T follicular helper cell (primary cell): ENCODE measurements around the gene SPAG4.

Source experiments
- DNase-seq: peaks from one replicate; pipeline ENCODE4 v3.0.0-alpha.2; 2020; ENCODE audit warnings: low read depth

Gene SPAG4

DNA sequence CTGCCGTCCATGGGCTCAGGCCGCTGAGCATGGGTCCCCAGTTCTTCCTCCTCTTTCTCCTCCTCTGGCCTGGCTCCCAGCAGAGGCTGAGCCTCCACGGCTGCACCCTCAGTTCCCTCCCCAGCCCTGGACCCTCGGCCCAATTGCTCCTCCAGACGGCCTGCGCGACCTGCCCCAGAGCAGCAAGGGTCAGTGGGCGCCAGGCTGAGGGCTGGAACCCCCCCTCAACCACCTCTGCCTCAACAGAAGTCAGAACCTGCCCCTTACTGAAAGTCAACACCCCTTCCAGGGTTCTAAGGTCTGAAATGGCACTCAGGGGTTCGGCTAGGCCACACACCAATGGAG is 15.9 kb upstream of the SPAG4 start:
- no peak for DNase-seq

DNA sequence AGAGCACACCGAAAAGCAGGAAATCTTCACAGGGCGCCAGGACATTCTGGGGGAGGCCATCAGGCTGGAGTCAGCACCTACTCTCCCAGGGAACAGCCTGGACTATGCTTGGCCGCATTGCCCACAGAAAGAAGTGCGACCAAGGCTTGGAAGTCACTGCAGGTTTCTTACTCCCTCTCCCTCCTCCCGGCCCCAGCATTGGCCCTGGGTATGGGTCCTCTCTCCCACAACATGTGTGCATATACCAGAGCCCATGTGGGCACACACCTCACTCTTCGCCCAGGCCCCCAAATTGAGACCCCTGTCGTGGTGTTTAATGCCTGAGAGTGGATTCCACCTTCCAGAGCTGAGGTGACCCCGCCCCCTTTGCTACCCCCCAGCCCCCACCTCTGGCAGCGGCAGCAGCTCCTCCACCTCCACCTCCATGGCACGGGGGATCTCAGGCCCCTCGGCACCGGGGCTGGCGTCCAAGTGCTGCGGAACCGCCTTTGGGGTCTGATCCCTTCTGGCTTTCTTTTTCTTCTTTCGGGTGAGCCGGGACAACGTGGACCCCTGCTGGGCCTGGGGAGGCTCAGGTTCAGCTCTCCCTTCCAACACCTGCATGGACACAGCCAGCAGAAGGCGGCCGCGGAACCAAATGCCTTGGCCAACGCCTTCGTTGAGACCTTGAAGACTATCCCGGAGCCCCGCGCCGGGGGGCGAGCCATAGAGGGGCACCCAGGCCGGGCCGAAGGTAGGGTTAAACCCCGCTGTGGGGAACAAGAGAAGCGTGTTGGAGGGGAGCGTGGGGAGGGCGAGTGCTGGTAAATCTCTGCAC is 15.2 kb upstream of the SPAG4 start:
- no peak for DNase-seq

DNA sequence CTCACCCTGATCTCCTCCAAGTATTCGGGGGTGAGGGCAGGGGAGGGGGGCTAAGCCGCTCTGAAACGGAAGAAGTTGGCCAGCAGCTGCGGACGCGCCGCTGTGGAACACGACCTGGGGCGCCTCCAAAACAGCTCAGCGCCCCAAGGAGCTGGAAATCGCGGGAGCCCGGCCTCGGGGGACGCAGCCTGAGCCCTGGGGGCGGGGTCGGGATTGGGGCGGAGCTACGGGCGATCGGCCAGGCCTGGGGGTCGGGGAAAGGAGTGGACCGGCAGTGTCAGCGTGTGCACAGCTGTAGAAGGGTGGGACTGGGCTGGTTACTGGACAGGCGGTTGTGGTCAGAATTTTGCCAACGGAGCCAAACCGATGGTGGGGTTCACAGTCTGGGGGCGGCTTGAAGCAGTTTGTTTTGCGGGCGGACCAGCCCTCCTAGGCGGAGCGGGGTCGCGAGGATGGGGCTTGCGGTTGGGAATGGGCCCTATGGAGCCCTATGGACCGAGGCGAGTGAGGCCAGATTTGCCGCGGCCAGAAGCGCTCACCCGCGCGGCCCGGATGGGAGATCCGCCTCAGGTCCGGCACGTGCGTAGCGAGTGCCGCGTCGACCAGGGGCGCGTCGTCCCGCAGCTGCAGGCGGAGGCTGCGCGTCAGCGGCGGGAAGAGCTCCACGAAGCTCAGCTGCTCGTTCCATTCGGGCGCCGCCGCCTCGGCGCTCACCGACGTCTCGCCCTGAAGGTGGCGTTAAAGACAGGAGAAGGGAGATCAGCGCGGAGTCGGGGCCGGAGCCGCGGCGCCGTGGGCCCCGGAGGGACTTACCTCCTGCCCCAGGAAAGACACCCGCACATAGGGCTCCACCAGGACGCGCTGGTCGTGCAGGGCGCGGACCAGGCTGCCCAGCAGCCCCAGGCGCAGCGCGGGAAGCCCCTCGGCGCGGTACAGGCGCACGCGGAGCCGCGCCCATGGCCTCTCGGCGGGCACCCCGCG is 14.3 kb upstream of the SPAG4 start:
- DNase-seq = peak; percentile 73

DNA sequence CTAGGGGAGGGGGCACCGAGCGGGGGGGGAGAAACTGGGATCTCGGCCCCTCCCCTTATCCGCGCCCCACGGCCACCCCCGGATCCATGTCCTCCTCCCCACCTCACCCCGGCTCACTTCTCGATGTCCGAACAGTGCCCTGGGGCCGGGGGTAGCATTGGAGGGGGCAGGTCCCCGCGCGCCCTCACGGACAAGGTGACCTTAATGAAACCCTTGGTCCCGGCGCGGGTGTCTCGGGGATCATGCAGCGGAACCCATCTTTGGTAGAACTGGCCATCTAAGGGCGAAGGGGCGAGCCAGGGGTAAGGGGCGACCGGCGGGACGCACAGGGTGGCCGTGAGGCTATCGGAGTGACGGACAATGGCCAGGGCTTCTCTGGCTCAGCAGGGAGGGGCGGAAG is 13.6 kb upstream of the SPAG4 start:
- no peak for DNase-seq

DNA sequence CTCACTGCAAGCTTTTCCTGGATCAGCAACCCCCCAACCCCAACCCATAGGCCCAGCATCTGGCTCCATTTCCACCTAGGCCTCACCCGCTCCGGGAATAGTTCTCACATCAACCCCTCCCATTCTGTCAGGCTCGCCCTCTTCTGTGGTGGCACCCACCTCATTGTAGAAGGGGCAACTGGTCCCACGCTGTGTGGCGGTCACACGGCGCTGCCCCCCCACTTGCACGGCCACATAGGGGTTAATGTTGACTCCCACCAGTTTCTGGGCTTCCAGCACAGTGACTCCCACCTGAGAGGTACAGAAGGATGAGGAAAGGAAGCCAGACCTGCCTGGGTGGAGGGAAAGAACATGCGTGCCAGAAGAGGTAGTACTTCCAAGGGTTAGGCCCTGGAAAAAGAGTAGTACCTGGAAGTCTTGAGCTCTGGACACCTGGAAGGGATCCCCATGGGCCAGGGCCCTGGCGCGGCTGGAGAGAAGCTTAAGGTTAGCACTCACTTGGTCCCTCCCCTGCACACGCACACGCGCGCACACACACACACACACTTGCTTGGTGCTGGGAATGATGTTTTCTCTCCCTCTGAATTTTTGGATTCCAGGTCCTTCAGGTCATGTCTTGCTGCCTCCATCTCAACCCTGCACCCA is 12.7 kb upstream of the SPAG4 start:
- DNase-seq = no peak

DNA sequence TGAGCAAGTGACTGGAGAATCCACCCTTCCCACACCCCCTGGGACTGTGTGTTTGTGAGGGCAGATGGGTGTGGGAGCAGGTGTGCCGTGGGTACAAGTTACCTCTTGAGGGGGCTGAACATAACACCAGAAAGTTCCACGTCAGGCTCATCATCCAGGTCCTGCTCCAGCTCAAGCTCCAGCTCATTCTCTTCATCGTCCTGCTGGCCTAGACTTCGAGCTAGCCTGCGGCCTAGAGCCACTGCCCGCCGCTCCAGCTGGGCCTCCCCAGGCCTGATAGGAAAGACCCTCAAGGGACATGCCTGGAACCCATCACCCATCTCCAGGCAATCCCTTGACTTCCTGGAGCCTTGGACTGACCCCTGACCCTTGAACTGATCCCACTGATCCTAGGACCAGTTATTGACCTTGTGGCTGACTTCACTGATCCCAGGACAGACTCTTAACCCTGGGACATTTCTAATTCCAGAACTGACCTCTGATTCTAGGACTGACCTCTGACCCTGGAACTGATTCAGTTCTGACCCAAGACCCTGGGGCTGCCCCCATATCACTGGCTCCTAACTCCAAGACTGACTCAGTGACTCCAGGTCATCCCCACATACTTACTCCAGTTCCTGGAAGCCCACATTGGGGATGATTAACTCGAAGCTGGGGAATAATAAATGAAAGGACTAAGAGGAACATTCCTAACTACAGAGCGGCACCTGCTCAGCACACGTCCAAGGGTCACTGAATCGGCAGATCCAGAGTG is 11.8 kb upstream of the SPAG4 start:
- no peak for DNase-seq

DNA sequence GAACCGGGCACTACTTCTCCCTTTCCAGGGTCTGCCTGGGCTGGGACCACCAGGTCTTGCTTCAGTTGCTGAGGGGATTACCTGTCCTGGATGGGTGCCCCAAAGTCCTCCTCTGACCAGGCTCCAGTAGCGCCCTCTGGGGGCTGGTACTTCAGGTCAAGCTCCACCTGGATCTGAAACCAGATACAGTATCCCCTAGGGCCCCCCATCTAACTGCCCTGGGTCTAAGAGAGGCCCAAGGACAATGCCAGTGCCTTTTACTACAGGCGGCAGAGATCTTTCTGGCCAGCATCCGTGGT is 11.2 kb upstream of the SPAG4 start:
- no peak for DNase-seq

DNA sequence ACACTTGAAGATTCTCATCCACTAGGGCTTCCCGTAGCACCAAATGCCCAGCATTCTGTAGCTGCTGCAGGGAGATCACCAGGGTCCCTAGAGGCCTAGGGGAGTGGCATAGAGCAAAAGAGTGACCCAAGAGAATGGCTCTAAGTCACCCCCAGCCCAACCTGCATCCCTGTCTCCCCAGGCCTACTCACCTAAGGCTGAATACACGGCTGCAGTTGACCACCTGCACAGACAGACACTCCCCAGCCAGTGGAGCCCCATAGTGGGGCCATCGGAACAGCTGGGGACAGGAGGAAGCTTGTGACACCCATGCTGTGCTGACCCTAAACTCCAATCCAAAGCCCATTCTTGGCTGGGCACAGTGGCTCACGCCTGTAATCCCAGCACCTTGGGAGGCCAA is 9.5 kb upstream of the SPAG4 start:
- no peak for DNase-seq

DNA sequence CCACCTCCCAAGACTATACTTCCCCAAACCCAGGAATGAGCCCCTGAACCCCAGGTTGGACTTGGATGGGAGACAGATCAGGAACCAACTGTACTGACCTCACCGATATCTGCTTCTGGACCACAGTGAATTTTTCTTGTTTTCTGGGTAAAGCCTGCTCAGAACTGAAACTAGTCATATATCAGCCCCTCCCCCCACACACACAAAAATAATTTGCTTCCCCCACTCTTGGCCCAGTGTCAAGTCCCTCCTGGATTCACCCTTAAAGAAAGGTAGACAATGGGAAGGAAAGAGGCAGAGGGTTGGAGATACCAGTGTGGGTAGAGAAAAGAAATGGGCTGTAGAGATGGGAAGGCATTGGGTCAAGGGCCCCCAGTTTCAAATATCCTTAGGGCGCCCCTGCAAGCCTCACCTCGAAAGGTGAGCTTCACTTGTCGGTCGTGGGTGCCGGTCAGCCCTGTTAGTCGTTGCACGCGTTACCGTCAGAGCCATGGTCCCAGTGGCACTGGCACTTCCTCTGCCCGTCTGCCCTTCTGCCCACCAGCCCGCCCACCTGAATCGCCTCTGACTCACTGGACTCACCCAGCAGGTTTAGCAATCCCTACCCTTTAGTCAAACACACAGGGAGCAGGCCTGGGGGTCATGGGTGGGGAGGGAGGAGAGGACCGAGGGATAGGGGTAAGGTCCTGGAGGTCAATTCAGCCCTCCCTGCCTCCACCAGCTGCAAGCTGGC is 8.5 kb upstream of the SPAG4 start:
- no peak for DNase-seq

DNA sequence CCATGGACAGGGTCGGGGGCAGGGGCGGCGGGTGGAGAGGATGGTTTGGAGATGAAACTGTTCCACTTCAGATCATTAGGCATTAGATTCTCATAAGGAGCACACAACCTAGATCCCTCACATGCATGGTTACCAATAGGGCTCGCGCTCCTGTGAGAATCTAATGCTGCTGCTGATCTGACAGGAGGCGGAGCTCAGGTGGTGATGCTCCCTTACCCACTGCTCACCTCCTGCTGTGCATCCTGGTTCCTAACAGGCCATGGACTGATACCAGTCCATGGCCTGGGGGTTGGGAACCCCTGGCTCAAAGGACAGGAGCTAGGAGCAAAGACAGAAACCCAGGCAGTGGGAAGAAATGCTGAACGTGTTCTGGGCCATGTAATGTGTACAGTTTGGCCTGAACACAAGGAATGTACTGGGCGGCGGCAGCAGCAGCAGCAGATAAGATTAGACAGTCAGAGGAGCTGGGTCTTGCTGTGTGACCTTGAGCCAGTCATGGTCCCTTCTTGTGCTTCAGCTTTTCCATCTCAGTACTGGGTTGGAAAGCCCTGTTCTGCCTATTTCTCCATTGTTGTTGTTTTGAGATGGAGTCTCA is 4.7 kb upstream of the SPAG4 start:
- DNase-seq = no peak

DNA sequence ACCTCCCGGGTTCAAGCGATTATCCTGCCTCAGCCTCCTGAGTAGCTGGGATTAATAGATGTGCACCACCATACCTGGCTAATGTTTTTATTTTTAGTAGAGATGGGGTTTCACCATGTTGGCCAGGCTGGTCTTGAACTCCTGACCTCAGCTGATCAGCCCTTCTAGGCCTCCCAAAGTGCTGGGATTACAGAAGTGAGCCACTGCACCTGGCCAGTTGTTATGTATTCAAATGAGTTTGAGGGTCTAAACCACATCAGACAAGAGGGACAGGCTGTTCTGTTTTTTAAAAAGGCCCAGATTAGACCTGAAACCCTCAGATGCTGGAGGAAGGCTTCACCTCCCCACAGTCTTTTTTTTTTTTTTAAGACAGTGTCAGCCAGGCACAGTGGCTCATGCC is 4.1 kb upstream of the SPAG4 start:
- no peak for DNase-seq

DNA sequence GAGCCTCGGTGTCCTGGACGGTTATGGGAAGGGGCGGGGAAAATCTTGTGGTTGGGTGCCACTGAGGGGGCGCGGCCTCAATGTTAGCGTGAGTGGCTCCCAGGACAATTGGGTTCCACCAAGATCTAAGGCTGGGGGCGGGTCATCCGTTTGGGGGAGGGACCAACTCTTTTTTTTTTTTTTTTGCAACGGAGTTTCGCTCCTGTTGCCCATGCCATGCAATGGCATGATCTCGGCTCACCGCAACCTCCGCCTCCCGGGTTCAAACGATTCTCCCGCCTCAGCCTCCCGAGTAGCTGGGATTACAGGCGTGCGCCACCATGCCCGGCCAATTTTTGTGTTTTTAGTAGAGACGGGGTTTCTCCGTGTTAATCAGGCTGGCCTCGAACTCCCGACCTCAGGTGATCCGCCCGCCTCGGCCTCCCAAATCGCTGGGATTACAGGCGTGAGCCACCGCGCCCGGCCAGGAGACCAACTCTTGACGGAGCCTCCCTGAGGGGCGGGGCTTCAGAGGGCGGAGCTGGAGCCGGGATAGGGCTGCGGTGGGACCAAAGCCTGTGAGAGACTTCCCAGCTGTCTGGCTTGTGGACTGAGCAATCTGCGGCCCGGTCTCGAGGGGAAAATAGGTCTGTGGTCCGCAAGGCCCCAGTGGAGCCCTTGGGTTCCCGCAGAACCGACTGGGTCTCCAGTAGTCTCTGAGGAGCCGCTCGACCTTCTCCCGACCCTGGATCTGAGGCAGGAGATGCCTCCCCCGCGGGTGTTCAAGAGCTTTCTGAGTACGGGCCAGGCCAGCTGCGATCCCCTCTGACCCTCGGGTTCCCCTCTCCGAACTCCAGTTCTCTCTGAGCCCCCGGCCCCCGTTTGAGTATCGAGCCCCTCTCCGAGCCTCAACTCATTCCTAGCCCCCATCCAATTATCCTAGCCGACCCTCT is 1.1 kb downstream of the SPAG4 start:
- peak; percentile 45 for DNase-seq

DNA sequence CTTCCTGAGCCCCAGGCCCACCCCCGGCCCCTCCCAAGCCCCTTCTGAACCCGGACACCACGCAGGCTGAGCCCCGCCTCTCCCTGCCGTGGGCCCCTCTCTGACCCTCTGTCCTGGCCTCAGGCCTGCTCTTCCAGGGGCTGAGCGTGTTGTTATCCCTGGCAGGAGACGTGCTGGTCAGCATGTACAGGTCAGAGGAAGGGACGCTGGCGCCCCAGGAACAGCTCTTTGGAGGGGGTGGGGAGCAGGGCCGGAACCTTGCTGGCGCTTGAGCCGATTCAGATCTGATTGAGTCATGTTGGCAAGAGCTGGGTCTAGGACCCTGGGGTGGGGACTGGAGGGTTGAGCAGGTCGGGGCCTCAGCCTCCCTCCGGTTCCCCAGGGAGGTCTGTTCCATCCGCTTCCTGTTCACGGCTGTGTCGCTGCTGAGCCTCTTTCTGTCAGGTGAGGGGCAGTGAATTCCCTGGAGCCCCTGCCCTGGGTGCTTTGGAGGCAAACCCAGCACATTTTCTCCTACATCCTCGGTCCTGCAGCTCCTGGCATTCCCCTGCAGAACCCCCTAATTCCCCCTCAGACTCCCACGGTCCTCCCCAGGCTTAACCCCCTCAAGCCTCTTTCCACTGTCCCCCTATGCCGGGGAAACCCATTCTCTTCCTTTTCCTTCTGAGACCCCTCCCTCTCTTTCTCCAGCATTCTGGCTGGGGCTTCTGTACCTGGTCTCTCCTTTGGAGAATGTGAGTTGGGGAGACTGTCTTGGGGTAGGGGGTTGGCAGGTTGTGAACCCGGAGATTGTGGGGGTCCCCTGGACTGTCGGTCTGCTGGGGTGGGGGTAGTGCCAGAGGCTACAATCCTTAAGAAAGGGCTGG is 2.0 kb downstream of the SPAG4 start:
- peak; percentile 13 for DNase-seq

DNA sequence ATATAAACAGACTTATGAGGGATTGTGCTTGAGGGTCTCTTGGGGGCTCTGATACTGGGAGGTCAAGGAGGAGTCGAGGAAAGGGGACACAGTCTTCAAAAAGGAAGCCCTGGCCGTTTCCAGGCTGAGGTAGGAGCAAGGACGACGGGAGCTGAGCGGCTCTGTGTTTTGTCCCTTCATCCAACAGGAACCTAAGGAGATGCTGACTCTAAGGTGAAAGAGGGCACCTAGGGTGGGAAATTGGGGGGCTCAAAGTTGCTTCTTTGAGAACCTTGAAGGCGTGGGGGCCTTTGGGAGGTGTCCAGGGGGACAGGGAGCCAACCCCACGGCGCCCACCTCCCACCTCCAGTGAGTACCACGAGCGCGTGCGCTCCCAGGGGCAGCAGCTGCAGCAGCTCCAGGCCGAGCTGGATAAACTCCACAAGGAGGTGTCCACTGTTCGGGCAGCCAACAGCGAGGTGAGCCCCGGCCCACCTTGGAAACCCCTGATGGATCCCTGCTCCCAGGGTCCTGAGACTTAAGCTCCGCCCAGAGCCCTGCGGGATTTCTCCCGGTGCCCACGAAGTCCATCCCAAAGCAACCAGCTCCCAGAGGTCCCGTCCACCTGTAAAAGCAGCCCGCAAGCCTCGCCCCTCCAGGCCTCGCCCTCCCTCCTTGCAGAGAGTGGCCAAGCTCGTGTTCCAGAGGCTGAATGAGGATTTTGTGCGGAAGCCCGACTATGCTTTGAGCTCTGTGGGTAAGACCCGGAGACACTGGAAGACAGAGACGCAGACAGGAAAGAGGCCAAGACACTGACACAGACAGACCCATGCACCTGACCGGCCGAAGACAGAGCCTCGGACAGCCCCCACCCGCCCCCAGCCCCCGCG is 2.9 kb downstream of the SPAG4 start:
- no peak for DNase-seq

DNA sequence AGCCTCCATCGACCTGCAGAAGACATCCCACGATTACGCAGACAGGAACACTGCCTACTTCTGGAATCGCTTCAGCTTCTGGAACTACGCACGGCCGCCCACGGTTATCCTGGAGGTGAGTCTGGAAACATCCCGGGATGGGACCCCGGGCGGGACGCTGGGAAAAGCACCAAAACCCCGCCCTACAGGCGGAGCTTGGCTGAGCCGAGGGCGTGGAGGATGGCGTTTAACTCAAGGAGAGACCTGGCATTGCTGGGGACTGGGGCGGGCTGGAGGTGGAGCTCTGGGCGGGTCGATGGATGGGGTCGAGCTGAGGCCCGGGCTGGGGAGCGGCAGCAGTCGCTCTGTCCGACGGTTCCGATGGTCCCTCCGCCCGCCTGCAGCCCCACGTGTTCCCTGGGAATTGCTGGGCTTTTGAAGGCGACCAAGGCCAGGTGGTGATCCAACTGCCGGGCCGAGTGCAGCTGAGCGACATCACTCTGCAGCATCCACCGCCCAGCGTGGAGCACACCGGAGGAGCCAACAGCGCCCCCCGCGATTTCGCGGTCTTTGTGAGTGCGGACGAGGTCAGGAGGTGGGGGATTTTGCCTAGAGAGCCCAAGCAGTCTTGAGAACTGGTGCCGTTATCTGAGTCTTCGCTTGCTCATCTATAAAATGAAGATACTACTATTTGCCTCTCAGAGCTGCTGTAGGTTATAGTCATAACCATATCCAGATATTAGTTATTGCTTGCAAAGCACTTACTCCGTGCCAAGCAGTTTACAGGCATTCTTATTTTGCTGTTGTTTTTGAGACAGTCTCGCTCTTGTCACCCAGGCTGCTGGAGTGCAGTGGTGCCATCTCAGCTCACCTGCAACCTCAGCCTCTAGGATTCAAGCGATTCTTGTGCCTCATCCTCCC is 3.8 kb downstream of the SPAG4 start:
- peak; percentile 53 for DNase-seq

DNA sequence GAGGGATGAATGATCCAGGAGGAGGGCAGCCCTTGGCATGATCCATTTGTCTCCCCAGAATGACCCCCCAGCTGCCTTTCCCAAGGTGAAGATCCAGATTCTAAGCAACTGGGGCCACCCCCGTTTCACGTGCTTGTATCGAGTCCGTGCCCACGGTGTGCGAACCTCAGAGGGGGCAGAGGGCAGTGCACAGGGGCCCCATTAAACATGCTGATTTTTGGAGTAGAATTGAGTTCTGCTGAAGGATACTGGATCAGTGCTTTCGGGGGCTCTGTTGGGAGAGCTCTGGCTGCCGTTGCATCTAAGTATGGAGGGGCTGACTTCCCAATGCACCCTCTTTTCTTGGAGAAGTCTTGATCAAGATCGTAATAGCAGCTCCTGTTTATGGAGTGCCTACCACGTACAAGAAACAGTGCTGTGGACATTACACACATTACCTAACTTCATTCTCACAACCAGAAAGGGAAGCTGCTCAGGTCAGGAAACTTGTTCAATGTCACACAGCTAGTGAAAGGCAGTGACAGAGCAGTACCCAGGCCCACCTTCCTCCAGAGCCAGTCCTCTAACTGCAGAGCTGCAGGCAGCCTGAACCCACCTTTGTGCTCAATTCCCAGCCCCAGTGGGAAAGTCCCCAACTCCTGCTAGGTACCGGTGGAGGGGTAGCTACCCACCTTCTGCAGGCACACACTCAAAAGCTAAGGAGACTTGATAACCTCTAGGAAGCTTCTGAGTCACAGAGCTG is 5.4 kb downstream of the SPAG4 start:
- DNase-seq = no peak
